Measurements from ENCODE around the gene CORO1C. TPM values are rescaled to one million over a fixed set of nuclear protein-coding genes. Genes with fewer than 3 reads are reported as not detected.

The CORO1C gene
- total and polyA plus RNA-seq, 2 donors (not counting 3 experiments of a cell fraction or from before 2014, with no cell fraction given), result 150 to 240 TPM

DNA sequence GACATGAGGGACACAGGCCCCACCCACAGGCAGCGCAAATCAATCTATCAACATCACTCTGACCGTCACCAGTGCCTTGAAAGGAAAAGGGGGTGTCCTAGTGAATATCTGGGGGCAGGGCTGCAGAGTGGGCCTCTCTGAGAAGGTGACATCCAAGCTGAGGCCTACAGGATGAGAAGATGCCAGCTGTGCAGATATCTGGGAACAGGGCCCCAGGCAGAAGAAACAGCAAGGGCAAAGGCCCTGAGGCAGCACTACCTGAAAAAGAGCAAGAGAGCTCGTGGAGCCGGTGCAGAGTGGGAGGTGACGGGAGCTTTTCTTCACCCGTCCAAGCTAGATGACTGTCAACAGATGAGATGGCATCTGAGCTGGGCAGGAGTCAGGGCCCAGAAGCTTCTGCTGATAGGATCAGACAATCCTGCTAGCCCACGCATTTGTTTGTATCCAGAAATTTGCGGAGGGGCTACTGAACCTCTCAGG is 120.9 kb downstream of the CORO1C start:
- no peaks in the 10 kb centered on the region for H3K4me1 ChIP-seq (ENCODE audit: control insufficient read depth, extremely low read depth, insufficient read depth, low read length)
- no peak overlapping the region for H3K9ac ChIP-seq (replicated peaks; ENCODE audit: extremely low read depth, insufficient read depth, low read length)

DNA sequence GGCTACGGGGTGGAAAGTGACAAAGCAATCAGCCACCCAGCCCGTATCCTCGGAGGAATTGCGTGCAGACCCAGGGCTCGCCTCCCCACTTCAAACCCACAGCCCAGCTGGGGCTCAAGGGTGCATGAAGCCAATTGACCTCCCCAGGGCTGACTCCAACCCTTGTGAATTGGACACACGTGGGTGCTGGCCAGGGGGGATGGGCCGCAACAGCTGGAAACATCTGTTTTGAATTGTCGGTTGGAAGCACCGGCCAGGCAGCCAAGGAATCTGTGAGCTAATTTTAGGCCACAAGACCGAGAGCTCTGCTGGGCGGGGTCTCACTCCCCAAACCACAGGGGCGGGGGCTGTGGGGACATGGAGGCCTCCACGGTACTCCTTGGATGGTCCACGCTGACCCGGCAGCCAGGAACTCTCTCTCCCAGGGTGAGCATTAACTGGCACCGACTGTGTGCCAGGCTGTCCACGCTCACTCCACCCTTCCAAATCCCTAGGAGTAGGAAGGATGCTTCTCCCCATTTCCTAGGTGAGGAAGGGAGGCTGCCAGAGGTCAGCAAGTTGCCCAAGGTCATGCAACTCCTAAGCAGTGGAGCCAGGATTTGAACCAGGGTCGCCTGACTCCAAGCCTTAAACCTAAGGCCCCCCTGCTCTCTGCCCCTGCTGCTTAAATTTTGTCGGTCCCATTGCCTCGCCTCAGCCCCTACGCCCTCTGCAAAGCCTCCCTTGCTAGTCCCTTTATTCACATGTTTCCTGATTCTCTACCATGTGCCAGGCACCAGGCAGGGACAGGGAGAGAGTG is 121.6 kb downstream of the CORO1C start:
- POLR2A ChIA-PET, result no interaction called here
- FAIRE-seq, result no peak
- no peak overlapping the region for H3K9ac ChIP-seq (replicated peaks; ENCODE audit: extremely low read depth, insufficient read depth, low read length)

More for the DNA sequence above, 120.9 kb downstream of the CORO1C start:
- no peak for TF ChIP-seq JUN (IDR thresholded peaks at IDR 0.05; ENCODE audit: borderline replicate concordance, insufficient read depth, insufficient read length, low read depth)
- no peak for TF ChIP-seq EZH2 (IDR thresholded peaks at IDR 0.05; ENCODE audit: borderline replicate concordance, low read depth, low read length, severe bottlenecking)
- ChIA-PET POLR2A (no interaction called here), CTCF (interaction anchor here (1.2 to 3.1 kb wide), 3 partner anchors 8 to 340 kb away, joined by 3 to 15 read pairs (median 4); partner anchors contain the start of gene ISCU)
- dilution Hi-C loops (cut with MboI; ENCODE audit: extremely low pct_ligation_motif_present, low sequenced_read_pairs), result no loop called here
- BruUV-seq (replicated peaks), result no TSS peak
- no peak overlapping the region for H3K27ac ChIP-seq (ENCODE audit: insufficient read depth, low read depth, low read length)
- intact Hi-C loops (cut with micrococcal nuclease), result no loop called here
- H3K9me3 ChIP-seq (replicated peaks; ENCODE audit: control insufficient read depth, insufficient read depth, low read length), result no peaks in the 10 kb centered on the region
- no peak for FAIRE-seq
- no peaks in the 10 kb centered on the region for H3K79me2 ChIP-seq (ENCODE audit: control insufficient read depth, insufficient read depth, low read length)
- H3K4me2 ChIP-seq (ENCODE audit: insufficient read depth, low read length), result no peak overlapping the region
- no peaks in the 10 kb centered on the region for H4K20me1 ChIP-seq (replicated peaks; ENCODE audit: control insufficient read depth, extremely low read depth, insufficient read depth, low read length)
- H2AFZ ChIP-seq (ENCODE audit: low read depth, low read length), result no peak overlapping the region
- no peak overlapping the region for H3K4me3 ChIP-seq (replicated peaks in 1 of 3; ENCODE audit: insufficient read depth in 1 of 3, low read depth in 1 of 3, low read length in 3 of 3)
- H3K27me3 ChIP-seq (ENCODE audit: control insufficient read depth in 2 of 2, insufficient read depth in 2 of 2, low read length in 2 of 2), result no peaks in the 10 kb centered on the region
- no peak for DNase-seq (ENCODE audit: low read depth, low spot score)
- H3K9me1 ChIP-seq (replicated peaks; ENCODE audit: control insufficient read depth, extremely low read depth, insufficient read depth, low read length), result no peaks in the 10 kb centered on the region
- H3K36me3 ChIP-seq (ENCODE audit: control insufficient read depth in 2 of 2, extremely low read depth in 1 of 2, insufficient read depth in 2 of 2, low read length in 2 of 2), result no peaks in the 10 kb centered on the region

More for the DNA sequence above, 121.6 kb downstream of the CORO1C start:
- Histone ChIP-seq H2AFZ (ENCODE audit: low read depth, low read length) (no peak overlapping the region), H3K36me3 (ENCODE audit: control insufficient read depth in 2 of 2, extremely low read depth in 1 of 2, insufficient read depth in 2 of 2, low read length in 2 of 2) (no peaks in the 10 kb centered on the region), H3K9me3 (replicated peaks; ENCODE audit: control insufficient read depth, insufficient read depth, low read length) (no peaks in the 10 kb centered on the region), H3K27me3 (ENCODE audit: control insufficient read depth in 2 of 2, insufficient read depth in 2 of 2, low read length in 2 of 2) (no peaks in the 10 kb centered on the region), H3K9me1 (replicated peaks; ENCODE audit: control insufficient read depth, extremely low read depth, insufficient read depth, low read length) (no peaks in the 10 kb centered on the region), H4K20me1 (replicated peaks; ENCODE audit: control insufficient read depth, extremely low read depth, insufficient read depth, low read length) (no peaks in the 10 kb centered on the region), H3K4me3 (replicated peaks in 1 of 3; ENCODE audit: insufficient read depth in 1 of 3, low read depth in 1 of 3, low read length in 3 of 3) (no peak overlapping the region), H3K79me2 (ENCODE audit: control insufficient read depth, insufficient read depth, low read length) (no peaks in the 10 kb centered on the region), H3K27ac (ENCODE audit: insufficient read depth, low read depth, low read length) (no peak overlapping the region), H3K4me1 (ENCODE audit: control insufficient read depth, extremely low read depth, insufficient read depth, low read length) (no peaks in the 10 kb centered on the region), H3K4me2 (ENCODE audit: insufficient read depth, low read length) (no peak overlapping the region)
- CTCF ChIA-PET, result interaction anchor here (1.2 to 3.1 kb wide), 3 partner anchors 9 to 341 kb away, joined by 3 to 15 read pairs (median 4); partner anchors contain the start of gene ISCU
- dilution Hi-C loops (cut with MboI; ENCODE audit: extremely low pct_ligation_motif_present, low sequenced_read_pairs), result no loop called here
- no peak for DNase-seq (ENCODE audit: low read depth, low spot score)
- TF ChIP-seq, protein P1, sequence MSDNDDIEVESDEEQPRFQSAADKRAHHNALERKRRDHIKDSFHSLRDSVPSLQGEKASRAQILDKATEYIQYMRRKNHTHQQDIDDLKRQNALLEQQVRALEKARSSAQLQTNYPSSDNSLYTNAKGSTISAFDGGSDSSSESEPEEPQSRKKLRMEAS (IDR thresholded peaks at IDR 0.05; ENCODE audit: insufficient read depth, insufficient read length), result no peak
- TF ChIP-seq POLR2AphosphoS5 (IDR thresholded peaks at IDR 0.05; ENCODE audit: insufficient read depth, low read depth, low read length) (no peak), GATA2 (IDR thresholded peaks at IDR 0.05; ENCODE audit: insufficient read depth, insufficient read length, low read depth, low read length) (no peak), CTCF (IDR thresholded peaks at IDR 0.05; ENCODE audit: extremely low read depth in 1 of 2, insufficient read depth in 1 of 2, low read depth in 1 of 2, low read length in 2 of 2) (no peak), MYC (IDR thresholded peaks at IDR 0.05; ENCODE audit: low read depth, low read length) (no peak), POLR2A (IDR thresholded peaks at IDR 0.05; ENCODE audit: low read depth, low read length) (no peak), FOS (IDR thresholded peaks at IDR 0.05; ENCODE audit: borderline replicate concordance, insufficient read depth, low read length) (no peak), JUN (IDR thresholded peaks at IDR 0.05; ENCODE audit: borderline replicate concordance, insufficient read depth, insufficient read length, low read depth) (no peak)
- intact Hi-C loops (cut with micrococcal nuclease), result no loop called here
- no TSS peak for BruUV-seq (replicated peaks)

All from endothelial cell of umbilical vein (primary cell).